HUDEP-2 (cell line): ENCODE measurements around the gene PCMTD2.
"Not testable (repeated sequence)": the region's sequence is repeated elsewhere in the genome, so short reads cannot be mapped to it uniquely, and the experiment has no call there.

Source experiments
- DNase-seq, 76 experiments: peaks; one replicate each; lab custom pipeline; 2025; ENCODE audit not compliant: unreplicated experiment in 76 of 76; lab: John Stamatoyannopoulos, UW

The PCMTD2 gene

GRCh38 chr20:64285579-64286446 lies 30.3 kb downstream of the PCMTD2 start:
- peak in 74 of 76 experiments; percentile 9 to 96 (median 85) for DNase-seq

DNA sequence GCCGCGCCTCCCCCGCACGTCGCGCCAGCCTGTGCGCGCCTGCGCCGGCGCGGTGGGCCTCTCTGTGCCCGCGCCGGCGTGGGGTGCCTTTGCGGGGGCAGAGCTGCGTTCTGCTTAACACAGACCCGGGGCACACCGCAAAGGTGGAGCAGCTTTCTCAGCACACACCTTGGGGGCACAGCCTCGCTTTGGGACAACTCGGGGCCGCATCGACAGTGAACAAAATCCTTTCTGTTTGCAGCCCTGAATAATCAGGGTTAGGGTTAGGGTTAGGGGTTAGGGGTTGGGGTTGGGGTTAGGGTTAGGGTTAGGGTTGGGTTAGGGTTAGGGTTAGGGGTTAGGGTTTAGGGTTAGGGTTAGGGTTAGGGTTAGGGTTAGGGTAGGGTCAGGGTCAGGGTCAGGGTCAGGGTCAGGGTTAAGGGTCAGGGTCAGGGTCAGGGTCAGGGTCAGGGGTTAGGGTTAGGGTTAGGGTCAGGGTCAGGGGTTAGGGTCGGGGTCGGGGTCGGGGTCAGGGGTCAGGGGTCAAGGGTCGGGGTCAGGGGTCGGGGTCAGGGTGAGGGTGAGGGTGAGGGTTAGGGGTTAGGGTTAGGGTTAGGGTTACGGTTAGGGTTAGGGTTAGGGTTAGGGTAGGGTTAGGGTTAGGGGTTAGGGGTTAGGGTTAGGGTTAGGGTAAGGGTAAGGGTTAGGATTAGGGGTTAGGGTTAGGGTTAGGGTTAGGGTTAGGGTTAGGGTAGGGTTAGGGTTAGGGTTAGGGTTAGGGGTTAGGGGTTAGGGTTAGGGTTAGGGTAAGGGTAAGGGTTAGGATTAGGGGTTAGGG lies 31.1 kb downstream of the PCMTD2 start:
- peak in 1 of 76 experiments; percentile 9 for DNase-seq

- not testable (repeated sequence) for DNase-seq
These were observed 31.7 kb downstream of the PCMTD2 start for GRCh38 chr20:64287264-64287590.

- not testable (repeated sequence) for DNase-seq
These were observed 36.6 kb downstream of the PCMTD2 start for GRCh38 chr20:64292167-64292566.

- peak in 11 of 76 experiments; percentile 8 to 52 (median 21) for DNase-seq
These were observed 47.5 kb downstream of the PCMTD2 start for GRCh38 chr20:64303086-64303485.

DNA sequence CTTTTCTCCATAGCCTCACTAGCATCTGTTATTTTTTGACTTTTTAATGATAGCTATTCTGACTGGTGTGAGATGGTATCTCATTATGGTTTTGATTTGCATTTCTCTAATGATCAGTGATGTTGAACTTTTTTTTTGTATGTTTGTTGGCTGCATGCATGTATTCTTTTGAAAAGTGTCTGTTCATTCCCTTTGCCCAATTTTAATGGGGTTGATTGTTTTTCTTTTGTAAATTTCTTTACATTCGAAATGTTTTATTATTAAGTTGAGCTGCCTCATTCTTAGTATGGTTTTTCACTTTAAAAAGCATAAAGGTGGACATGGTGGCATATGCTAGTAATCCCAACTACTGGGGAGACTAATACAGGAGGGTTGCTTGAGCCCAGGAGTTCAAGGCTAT lies 58.2 kb downstream of the PCMTD2 start:
- DNase-seq = not testable (repeated sequence)

GRCh38 chr20:64315381-64315780 lies 59.8 kb downstream of the PCMTD2 start:
- DNase-seq = not testable (repeated sequence)

- not testable (repeated sequence) for DNase-seq
These were observed 60.3 kb downstream of the PCMTD2 start for GRCh38 chr20:64315884-64316283.

- DNase-seq = peak in 62 of 76 experiments; percentile 8 to 83 (median 60)
These were observed 61.0 kb downstream of the PCMTD2 start for GRCh38 chr20:64316415-64317083.

GRCh38 chr20:64317331-64317730 lies 61.8 kb downstream of the PCMTD2 start:
- DNase-seq = not testable (repeated sequence)

- DNase-seq = not testable (repeated sequence)
These were observed 62.5 kb downstream of the PCMTD2 start for GRCh38 chr20:64318056-64318455.

GRCh38 chr20:64322031-64322789 lies 66.7 kb downstream of the PCMTD2 start:
- DNase-seq = not testable (repeated sequence)
